MG63 (cell line): ENCODE measurements around the gene TENT4B. TPM values are rescaled to one million over a fixed set of nuclear protein-coding genes. Genes with fewer than 3 reads are reported as not detected.

Experiments
- DNase-seq: peaks from one replicate; pipeline ENCODE4 v3.0.0-alpha.2; 2020
- H3K27me3 ChIP-seq: fragments of 250-450 bp; sonication (Bioruptor Pico); 2 replicates; pipeline ENCODE4 v1.5.1; 2020; ENCODE audit warnings: mild to moderate bottlenecking, moderate library complexity
- H3K36me3 ChIP-seq: fragments of 250-450 bp; sonication (Bioruptor Pico); 2 replicates; pipeline ENCODE4 v1.5.1; 2020; ENCODE audit warnings: mild to moderate bottlenecking, moderate library complexity
- H3K4me3 ChIP-seq: fragments of 250-450 bp; sonication (Bioruptor Pico); 2 replicates; pipeline ENCODE4 v1.5.1; 2020; ENCODE audit warnings: mild to moderate bottlenecking, moderate library complexity
- H3K9me3 ChIP-seq: fragments of 250-450 bp; sonication (Bioruptor Pico); 2 replicates; pipeline ENCODE4 v1.5.1; 2020; ENCODE audit warnings: mild to moderate bottlenecking, moderate library complexity
- total RNA-seq: library from RNA; depleted of rRNA; stranded (reverse); fragments of >200 nt; shearing (Covaris generic); gene quantifications from 2 replicates; pipeline ENCODE4 v1.2.3, GENCODE V29; 2014; ENCODE audit warnings: low replicate concordance

The TENT4B gene
- total RNA-seq, 1 experiment from 2014 or later, result 5.0 TPM

DNA sequence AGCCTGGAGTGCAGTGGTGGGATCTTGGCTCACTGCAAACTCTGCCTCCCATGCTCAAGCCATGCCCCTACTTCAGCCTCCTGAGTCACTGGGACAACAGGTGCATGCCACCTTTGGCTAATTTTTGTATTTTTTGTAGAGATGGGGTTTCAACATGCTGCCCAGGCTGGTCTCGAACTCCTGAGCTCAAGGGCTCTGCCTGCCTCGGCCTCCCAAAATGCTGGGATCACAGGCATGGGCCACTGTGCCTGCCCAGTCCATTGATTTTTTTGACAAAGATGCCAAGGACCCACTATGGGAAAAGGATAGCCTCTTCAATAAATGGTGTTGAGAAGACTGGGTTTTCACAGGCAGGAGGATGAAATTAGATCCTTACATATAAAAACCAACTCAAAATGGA lies 102.4 kb downstream of the TENT4B start:
- Histone ChIP-seq H3K4me3 (no peak overlapping the region), H3K27me3 (no peaks in the 10 kb centered on the region), H3K36me3 (peaks cover 6% of the 10 kb centered on the region), H3K9me3 (no peaks in the 10 kb centered on the region)
- DNase-seq, result no peak

DNA sequence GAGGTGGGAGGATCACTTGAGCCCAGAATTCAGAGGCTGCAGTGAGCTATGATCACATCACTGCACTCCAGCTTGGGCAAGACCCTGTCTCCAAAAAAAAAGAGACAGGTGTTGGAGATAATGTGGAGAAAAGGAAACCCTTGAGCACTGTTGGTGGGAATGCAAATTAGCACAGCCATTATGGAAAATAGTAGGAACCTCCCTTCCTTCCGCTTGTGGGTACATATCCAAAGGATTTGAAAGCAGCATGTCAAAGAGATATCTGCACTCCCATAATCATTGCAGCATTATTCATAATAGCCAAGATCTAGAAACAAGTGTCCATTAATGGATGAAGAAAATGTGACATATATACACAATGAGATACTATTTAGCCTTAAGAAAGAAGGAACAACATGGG lies 103.5 kb downstream of the TENT4B start:
- Histone ChIP-seq H3K9me3 (no peaks in the 10 kb centered on the region), H3K27me3 (no peaks in the 10 kb centered on the region), H3K4me3 (no peak overlapping the region), H3K36me3 (peaks cover 6% of the 10 kb centered on the region)
- no peak for DNase-seq

DNA sequence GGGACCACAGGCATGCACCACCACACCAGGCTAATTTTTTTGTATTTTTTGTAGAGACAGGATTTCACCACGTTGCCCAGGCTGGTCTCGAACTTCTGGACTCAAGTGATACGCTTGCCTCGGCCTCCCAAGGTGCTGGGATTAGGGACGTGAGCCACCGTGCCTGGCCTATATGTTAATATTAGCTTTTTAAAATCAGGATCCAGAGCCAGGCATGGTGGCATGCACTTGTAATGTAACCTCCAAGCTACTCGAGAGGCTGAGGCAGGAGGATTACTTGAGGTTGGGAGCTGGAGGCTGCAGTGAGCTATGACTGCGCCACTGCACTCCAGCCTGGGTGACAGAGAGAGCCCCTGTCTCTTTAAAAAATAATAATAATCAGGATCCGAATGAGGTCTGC lies 104.8 kb downstream of the TENT4B start:
- Histone ChIP-seq H3K27me3 (no peaks in the 10 kb centered on the region), H3K9me3 (no peaks in the 10 kb centered on the region), H3K36me3 (peaks cover 6% of the 10 kb centered on the region), H3K4me3 (no peak overlapping the region)
- no peak for DNase-seq

DNA sequence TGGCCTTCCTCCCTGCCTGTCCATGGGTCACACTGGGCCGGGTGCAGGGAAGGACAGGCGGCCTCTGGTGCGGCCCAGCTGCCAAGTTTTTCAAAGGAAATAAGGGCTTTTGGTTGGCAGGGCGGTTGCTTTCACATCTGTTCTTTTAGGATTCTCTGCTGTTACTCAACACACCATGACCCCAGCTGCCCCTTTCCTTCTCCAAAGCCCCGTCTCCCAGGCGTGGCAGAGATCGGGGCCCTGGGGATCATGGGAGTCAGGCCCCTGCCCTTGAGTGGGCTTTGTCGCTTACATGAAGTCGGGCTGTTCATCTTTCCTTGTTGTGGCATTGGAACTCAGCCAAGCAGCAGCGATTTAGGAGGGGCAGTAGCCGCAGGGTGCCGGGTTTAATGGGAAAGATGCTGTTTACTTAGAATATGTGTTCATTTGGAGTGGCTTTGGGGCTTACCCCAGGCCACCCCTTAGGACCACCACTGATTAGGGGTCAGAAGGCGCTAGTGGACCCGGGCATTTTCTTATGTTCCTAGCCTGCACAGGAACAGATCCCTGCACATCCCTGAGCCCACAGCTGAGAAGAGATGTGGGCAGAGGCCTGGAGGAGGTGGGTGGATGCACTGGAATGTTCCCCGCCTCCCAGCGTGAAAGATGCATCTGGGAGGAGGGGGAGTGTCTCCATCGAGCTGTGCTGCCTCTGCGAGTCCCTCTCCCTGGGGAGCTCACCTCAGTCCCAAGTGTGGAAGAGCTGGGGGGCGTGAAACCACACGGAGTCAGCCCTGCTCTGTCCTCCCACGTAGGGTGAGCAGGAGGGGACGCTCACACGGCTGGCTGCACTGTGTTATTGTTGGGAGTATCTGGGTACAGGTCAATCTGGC lies 106.5 kb downstream of the TENT4B start:
- Histone ChIP-seq H3K9me3 (no peaks in the 10 kb centered on the region), H3K36me3 (peaks cover 6% of the 10 kb centered on the region), H3K4me3 (no peak overlapping the region), H3K27me3 (no peaks in the 10 kb centered on the region)
- DNase-seq, result peak; percentile 73

DNA sequence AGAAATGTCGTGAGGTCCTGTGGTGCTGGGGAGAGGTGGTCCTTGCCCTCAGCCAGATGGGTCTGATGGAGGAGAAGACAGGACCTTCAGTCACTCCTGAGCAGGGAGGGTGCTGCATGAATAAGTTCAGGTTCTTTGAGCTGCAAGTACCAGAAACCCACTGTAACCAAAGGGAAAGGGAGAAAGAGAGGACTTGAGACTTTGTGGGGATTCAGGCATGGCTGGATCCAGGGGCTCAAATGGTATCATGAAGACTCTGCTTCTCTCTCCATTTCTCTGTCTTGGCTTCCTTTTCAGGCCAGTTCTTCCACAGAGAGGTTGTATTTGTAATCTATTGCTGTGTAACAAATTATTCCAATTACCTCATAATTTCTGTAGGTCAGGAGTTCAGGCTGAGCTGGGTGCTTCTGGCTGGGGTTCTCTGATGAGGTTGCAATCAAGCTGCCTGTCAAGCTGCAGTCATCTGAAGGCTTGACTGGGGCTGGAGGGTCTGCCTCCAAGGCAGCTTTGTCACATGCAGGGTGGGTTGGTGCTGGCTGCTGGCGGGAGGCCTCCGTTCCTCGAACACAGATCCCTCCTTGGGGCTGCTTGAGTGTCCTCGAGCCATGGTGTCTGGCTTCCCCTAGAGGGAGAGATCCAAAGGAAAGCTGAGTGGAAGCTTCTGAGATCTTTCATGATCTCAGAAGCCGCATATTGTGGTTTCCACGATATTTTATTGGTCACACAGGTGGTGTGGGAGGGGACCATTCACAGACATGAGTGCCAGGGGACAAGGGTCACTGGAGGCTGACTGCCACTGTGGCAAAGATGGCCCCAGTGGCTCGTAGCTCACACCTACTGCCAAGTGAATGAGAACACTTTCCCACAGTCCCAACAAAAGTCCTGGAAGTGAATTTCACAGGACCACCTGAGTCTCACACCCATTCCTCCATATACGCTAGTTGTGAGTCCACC lies 107.4 kb downstream of the TENT4B start:
- Histone ChIP-seq H3K36me3 (peaks cover 6% of the 10 kb centered on the region), H3K27me3 (no peaks in the 10 kb centered on the region)
- no peak for DNase-seq

DNA sequence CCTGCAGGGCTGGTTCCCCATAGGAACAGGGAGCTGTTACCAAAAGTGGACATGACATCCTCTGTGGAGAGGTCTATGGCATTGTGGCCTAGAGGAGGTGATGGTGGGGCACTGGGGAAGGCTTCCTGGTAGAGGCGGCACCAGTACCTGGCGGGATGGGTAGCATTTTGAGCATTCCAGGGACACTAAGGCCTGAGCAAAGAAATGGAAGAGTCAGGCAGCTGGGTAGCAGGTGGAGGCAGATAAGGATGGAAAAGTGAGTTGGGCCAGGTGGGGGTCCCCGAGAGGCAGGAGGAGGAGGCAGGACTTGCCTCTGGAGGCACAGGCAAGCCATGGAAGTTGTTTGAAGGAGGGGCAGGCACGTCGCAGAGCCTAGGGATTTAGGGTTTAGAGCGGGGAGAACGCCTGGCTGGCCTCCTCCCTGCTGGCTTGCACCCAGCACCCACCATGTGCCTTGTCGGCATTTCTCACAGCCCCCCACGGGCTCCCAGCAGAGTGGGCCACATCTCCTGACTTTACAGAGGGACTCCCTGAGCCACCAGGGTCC lies 108.1 kb downstream of the TENT4B start:
- Histone ChIP-seq H3K9me3 (no peaks in the 10 kb centered on the region), H3K27me3 (no peaks in the 10 kb centered on the region), H3K4me3 (no peak overlapping the region), H3K36me3 (peaks cover 6% of the 10 kb centered on the region)
- DNase-seq, result no peak

More for the DNA sequence above, 107.4 kb downstream of the TENT4B start:
- H3K9me3 ChIP-seq, result no peaks in the 10 kb centered on the region
- no peak overlapping the region for H3K4me3 ChIP-seq

DNA sequence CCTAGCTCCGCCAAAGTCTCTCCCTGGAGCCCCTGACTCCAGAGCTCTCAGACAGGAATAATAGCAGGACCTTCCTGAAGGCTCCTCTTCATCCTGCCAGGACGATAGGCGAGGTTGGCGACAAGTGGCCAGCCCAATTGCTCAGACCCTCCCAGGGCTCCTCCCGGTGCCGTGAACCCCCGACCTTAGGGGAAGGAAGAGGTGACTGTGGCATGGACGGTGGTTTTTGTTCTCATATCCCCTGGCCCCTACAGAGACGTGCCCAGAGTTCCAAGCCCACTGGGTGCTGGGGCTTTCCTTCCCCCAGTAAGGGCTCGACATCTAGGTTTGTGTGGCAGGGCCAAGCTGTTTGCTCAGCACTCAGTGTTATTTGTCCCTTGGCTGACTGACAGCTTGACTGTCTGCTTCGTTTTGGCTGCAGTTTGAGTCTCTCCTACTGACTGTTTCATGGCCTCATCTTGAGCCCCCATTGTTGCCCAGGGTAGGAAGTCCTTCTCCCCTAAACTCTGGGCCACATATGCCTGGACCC lies 108.7 kb downstream of the TENT4B start:
- H3K27me3 ChIP-seq, result no peaks in the 10 kb centered on the region
- peaks cover 6% of the 10 kb centered on the region for H3K36me3 ChIP-seq
- DNase-seq, result peak; percentile 53
- H3K4me3 ChIP-seq, result no peak overlapping the region
- no peaks in the 10 kb centered on the region for H3K9me3 ChIP-seq

DNA sequence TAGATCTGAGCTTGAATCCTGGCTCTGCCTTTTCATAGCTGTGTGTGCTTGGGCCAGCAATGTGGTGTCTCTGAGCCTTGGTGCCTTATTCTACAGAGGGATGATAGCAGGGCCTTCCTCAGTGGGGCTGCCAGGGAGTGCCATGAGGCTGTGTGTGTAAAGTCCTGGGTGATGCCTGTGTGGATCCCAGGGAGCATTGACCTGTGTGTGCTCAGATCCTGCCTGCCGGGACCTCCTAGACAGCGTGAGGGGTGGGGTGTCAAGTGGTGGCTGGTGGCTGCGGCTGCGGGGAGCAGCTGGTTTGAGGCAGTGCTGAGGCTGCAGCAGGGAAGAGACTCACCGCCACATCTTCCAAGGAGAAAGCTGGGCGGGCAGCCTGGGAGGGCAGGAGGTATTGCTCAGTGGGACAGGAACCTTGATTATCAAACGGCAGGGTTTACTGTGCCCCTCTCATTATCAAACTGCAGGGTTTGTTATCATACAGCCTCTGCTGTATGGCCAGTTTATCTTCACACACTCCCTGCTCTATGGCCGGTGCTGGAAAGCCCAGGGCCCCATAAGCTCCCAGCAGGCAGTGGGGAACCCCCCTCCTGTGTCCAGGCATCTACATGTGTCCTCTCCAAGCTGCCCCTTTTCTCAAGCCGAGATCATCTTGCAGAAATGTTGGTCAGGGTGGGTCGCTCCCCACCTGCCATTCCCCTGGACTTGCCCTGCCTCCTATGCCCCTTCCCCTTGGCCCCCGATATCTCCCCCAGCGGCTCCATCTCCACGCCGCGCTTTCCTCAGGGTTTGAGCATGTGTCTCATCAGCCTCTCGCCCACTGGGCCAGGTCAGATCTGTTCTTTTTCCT lies 110.2 kb downstream of the TENT4B start:
- Histone ChIP-seq H3K27me3 (no peaks in the 10 kb centered on the region), H3K36me3 (peaks cover 6% of the 10 kb centered on the region), H3K9me3 (no peaks in the 10 kb centered on the region), H3K4me3 (no peak overlapping the region)
- DNase-seq, result no peak

DNA sequence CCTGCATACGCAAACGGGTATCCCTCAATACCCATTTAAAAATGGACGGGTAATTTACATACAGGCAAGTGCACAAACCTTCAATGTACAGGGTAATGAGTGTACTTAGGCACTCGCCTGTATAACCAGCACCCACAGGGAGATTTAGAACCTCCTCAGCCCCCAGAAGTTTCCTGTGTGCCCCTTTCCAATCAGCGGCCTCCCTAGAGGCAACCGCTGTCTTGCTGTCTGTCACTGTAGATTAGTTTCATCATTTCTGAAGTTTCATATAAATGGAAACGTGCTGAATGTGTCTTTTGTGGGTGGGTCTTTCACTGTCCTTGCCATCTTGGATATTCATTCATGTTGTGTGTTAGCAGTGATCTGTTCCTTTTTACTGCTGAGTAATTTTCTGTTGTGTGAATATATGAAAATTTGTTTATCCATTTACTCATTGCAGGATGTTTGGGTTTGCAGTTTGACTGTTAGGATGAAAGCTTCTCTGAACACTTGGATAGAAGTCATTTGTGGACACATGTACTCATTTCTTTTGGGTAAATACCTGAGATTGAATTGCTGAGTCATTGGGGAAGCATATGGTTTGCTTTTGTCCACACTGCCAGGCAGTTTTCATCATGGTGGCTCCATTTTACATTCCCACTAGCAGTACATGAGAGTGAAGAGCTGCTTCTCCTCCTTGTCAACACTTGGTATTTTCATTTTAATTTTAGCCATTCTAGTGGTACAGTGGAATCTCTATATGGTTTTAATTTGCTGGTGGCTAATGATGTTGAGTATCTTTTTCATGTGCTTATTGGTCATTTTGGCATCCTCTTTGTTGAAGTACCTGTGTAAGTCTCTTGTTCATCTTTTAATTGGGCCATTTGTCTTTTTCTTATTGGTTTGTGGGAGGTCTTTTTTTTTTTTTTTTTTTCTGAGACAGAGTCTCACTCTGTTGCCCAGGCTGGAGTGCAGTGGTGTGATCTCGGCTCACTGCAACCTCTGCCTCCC lies 111.1 kb downstream of the TENT4B start:
- no peaks in the 10 kb centered on the region for H3K9me3 ChIP-seq
- peaks cover 6% of the 10 kb centered on the region for H3K36me3 ChIP-seq
- DNase-seq, result no peak
- no peak overlapping the region for H3K4me3 ChIP-seq
- H3K27me3 ChIP-seq, result no peaks in the 10 kb centered on the region

DNA sequence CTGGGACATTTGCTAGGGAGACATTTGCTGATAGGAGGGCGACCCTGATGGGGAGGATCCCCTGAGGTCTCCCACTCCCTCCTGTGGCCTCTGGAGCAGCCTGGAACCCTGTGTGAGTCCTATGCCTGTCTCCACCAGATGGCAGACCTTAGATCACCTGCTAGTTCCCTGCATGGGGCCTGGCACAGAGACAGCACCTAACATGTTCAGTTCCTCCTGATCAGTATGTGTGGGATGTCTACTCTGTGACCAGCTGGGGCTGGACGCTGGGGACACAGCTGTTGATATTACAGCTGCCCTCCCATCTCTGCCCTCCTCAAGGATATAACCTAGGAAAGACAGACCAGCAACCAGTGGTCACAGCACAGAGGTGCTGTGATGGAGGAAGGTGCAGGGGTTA lies 112.2 kb downstream of the TENT4B start:
- peak; percentile 28 for DNase-seq
- H3K27me3 ChIP-seq, result no peaks in the 10 kb centered on the region

DNA sequence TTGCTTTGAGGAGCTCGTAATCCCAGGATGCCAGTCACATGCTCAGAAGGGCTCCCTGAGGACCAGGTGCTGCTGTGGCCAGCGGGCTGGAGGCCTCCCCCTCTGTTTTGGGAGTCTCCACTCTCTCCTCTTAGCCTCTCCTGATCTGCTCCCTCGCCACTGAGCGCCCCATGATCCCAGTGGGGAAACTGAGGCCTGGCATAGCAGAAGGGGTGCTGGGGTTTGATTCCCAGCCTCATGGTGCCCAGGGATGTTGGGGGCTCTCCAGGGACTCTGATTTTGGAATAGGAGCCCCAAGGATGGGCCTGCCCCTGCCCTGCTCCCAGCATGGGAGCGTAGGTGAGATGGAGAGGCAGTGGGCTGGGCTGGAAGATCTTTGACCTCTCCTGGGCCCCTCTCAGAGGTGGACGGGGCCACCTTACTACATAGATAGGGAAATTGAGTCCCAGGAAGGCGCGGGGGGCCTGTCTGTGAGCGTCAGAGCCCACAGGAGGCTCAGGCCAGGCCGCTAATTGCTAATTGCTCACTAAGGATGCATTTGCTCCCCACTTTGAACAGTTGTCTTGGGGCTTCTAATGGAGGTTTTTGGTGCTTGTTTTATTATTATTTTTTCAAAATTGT lies 112.7 kb downstream of the TENT4B start:
- DNase-seq, result no peak
- Histone ChIP-seq H3K4me3 (peak overlapping the region; percentile 49), H3K9me3 (no peaks in the 10 kb centered on the region), H3K36me3 (no peaks in the 10 kb centered on the region), H3K27me3 (no peaks in the 10 kb centered on the region)

More for the DNA sequence above, 112.2 kb downstream of the TENT4B start:
- Histone ChIP-seq H3K4me3 (no peak overlapping the region), H3K9me3 (no peaks in the 10 kb centered on the region), H3K36me3 (no peaks in the 10 kb centered on the region; the same call in 1 of the 2 replicates)

DNA sequence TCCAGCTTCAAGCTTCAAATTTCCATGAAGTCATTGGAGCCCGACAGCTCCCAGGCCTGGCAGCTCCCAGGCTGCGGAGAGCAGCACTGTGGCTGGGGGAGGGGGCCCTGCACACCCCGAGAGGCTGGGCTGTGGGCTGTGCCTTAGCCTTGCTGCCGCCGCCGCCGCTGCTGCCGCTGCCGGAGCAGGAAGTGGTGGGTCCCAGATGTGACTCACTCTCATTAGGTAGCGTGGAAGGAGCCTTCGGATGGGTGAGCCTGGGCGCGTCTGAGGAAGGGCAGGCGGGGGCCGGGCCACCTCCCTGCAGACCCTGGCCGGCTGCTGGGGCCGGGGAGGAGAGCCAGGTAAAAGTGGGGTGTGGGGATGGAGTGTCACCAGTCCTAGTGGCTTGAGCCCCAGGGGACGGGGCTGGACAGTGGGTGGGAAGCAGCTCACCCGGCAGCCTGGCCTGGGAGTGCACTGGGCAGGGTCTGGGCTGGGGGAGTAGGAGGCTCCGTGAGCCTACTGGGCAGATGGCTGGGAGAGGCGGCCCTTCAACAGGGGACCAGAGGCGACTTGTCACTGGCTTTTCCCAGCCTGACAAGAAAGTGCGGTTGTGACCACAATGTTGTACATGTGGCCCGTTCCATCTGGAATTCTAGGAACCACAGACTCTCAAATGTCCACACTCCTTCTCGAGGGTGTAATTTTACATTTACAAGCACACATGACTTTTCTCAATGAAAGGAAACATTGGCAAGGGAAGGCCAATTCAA lies 113.4 kb downstream of the TENT4B start, which contains the start of gene ADCY7:
Gene ADCY7, plus strand, starts transcription at position 215 of the 755 bp plus-strand sequence. CDS start 21,629 bp downstream, outside the sequence.
- Histone ChIP-seq H3K27me3 (no peaks in the 10 kb centered on the region), H3K36me3 (no peaks in the 10 kb centered on the region), H3K4me3 (peak within 1 kb of the TSS; percentile 49), H3K9me3 (no peaks in the 10 kb centered on the region)
- peak; percentile 88 for DNase-seq

DNA sequence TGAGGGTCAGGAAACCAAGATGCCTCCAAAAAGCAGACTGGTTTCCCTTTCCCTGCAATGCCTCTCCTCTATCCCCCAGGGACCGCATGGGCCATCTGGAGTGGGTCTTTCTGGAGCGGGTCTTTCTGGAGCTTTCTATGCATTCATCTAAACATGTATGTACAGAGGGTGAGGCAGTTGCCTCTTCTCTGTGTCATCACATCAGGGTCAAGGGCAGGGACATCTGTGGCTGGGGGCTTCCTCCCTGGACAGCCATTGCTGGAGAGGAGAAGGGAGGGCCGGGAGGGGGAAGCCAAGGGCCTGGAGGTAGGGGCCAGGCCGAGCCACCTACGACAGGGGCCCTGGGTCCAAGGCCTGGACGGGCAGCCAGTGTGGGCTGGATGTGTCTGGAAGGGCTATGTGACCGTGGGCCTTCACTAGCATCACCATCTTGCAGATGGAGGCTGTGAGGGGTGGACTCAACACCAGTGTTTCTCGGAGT lies 114.1 kb downstream of the TENT4B start:
- Histone ChIP-seq H3K27me3 (no peaks in the 10 kb centered on the region), H3K9me3 (no peaks in the 10 kb centered on the region), H3K36me3 (no peaks in the 10 kb centered on the region), H3K4me3 (peak overlapping the region; percentile 49)
- no peak for DNase-seq

DNA sequence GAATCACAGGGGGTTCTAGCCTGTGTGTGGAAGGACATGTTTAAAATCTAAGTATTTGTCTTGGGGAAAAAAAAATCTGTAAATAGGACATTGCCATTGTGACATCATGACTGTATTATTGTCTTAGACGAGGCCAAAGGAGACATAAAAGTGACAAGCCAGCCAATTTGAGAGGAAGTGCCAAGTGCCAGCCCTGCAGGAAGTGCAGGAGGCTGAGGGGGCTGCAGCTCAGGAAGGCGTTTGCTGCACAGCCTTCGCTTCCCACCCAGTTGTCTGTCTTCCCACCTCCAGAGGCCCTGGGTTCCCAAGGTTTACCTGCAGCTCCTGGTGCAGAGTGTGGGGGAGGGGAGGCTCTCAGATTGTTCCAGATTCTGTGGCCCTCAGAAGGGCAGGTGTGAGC lies 114.5 kb downstream of the TENT4B start:
- Histone ChIP-seq H3K27me3 (no peaks in the 10 kb centered on the region), H3K9me3 (no peaks in the 10 kb centered on the region), H3K4me3 (no peak overlapping the region), H3K36me3 (no peaks in the 10 kb centered on the region)
- DNase-seq, result no peak
